ENCODE results near the gene MARK1. TPM values are rescaled to one million over a fixed set of nuclear protein-coding genes. Genes with fewer than 3 reads are reported as not detected.

MARK1 gene
- total and polyA plus RNA-seq, 7 donors: 0.60 to 15.0 (median 9.3) TPM

GRCh38 chr1:220708244-220708643, 180.3 kb downstream of the MARK1 start:
- 90 to 98% methylated on average over 4 of the region's 4 CpGs for WGBS, 2 donors
- H3K9me3 ChIP-seq: no peaks in the 10 kb centered on the region
- no peak overlapping the region for H3K4me3 ChIP-seq
- no peak overlapping the region for H3K27ac ChIP-seq
- H3K36me3 ChIP-seq: no peaks in the 10 kb centered on the region
- H3K4me1 ChIP-seq: no peaks in the 10 kb centered on the region
- no peak for TF ChIP-seq CTCF (IDR thresholded peaks at IDR 0.05)
- TF ChIP-seq POLR2AphosphoS5 (IDR thresholded peaks at IDR 0.05): no peak
- no peak for TF ChIP-seq EP300 (IDR thresholded peaks at IDR 0.05)
- TF ChIP-seq POLR2A (IDR thresholded peaks at IDR 0.05): no peak
- no peak for DNase-seq
- intact Hi-C loops (cut with DNase I): no loop called here
- no peaks in the 10 kb centered on the region for H3K27me3 ChIP-seq

GRCh38 chr1:220708936-220709801, 181.2 kb downstream of the MARK1 start:
- no peak for DNase-seq
- H3K4me3 ChIP-seq: no peak overlapping the region
- intact Hi-C loops (cut with DNase I): no loop called here
- TF ChIP-seq POLR2A (IDR thresholded peaks at IDR 0.05) (no peak), EP300 (IDR thresholded peaks at IDR 0.05) (no peak), POLR2AphosphoS5 (IDR thresholded peaks at IDR 0.05) (no peak), CTCF (IDR thresholded peaks at IDR 0.05) (no peak)
- H3K27ac ChIP-seq: no peak overlapping the region
- no peaks in the 10 kb centered on the region for H3K27me3 ChIP-seq
- no peaks in the 10 kb centered on the region for H3K36me3 ChIP-seq
- no peaks in the 10 kb centered on the region for H3K9me3 ChIP-seq
- WGBS, 2 donors: 24 to 59% methylated on average over 9 of the region's 9 CpGs
- no peaks in the 10 kb centered on the region for H3K4me1 ChIP-seq

GRCh38 chr1:220710333-220710732, 182.4 kb downstream of the MARK1 start:
- Histone ChIP-seq H3K36me3 (no peaks in the 10 kb centered on the region), H3K27ac (no peak overlapping the region), H3K4me3 (no peak overlapping the region), H3K27me3 (no peaks in the 10 kb centered on the region), H3K9me3 (no peaks in the 10 kb centered on the region), H3K4me1 (no peaks in the 10 kb centered on the region)
- WGBS, 2 donors: 71 to 85% methylated on average over 4 of the region's 4 CpGs
- no peak for DNase-seq
- intact Hi-C loops (cut with DNase I): no loop called here
- no peak for TF ChIP-seq POLR2A (IDR thresholded peaks at IDR 0.05)
- no peak for TF ChIP-seq CTCF (IDR thresholded peaks at IDR 0.05)
- no peak for TF ChIP-seq POLR2AphosphoS5 (IDR thresholded peaks at IDR 0.05)
- TF ChIP-seq EP300 (IDR thresholded peaks at IDR 0.05): no peak

GRCh38 chr1:220711056-220711809, 183.3 kb downstream of the MARK1 start:
- intact Hi-C loops (cut with DNase I): no loop called here
- no peak for TF ChIP-seq EP300 (IDR thresholded peaks at IDR 0.05)
- TF ChIP-seq CTCF (IDR thresholded peaks at IDR 0.05): no peak
- TF ChIP-seq POLR2A (IDR thresholded peaks at IDR 0.05): no peak
- TF ChIP-seq POLR2AphosphoS5 (IDR thresholded peaks at IDR 0.05): no peak
- DNase-seq: no peak

More at GRCh38 chr1:220711056-220711809, 183.3 kb downstream of the MARK1 start:
- 79 to 85% methylated on average over 9 of the region's 9 CpGs for WGBS, 2 donors
- Histone ChIP-seq H3K4me3 (no peak overlapping the region), H3K4me1 (no peaks in the 10 kb centered on the region), H3K27ac (no peak overlapping the region), H3K27me3 (no peaks in the 10 kb centered on the region), H3K36me3 (no peaks in the 10 kb centered on the region), H3K9me3 (no peaks in the 10 kb centered on the region)

Small RNA genes lying within 50 kb of the gene (small RNA-seq; reads per million reads assigned to genes)
- gene RN7SL464P: 0 reads per million in 3 donors

Other genes starting within 250 kb of the MARK1 start
- 1 to 10 TPM; 3.9 to 8.9 (median 7.4) TPM for gene C1orf115, start 162.2 kb downstream of the MARK1 start, total RNA-seq
- gene C1orf115, start 162.2 kb downstream of the MARK1 start, polyA plus RNA-seq: 100 to 1,000 TPM in 2 of 3 donors, 10 to 100 TPM in 1; 33.7 to 197 (median 114) TPM
- 10 to 100 TPM; 11.4 to 22.7 (median 18.8) TPM for gene MTARC2, start 220.2 kb downstream of the MARK1 start, total RNA-seq
- 10 to 100 TPM in 1 of 3 donors, 1 to 10 TPM in 2; 4.8 to 11.9 (median 6.0) TPM for gene MTARC2, start 220.2 kb downstream of the MARK1 start, polyA plus RNA-seq

Data from sigmoid colon (tissue), 7 donors.